Uterus (tissue), 4 donors: ENCODE results near the gene POU3F3. TPM values are rescaled to one million over a fixed set of nuclear protein-coding genes. Genes with fewer than 3 reads are reported as not detected.

Experiments
- DNase-seq, 2 donors: peaks; one replicate each; pipeline ENCODE4 v3.0.0-alpha.2; 2019 to 2020
- H3K27ac ChIP-seq, 2 donors: fragments of 200-600 bp; sonication (generic); 1 replicate in 1 of 2; 2 replicates in 1 of 2; pipeline ENCODE4 v1.5.1; 2016 to 2018
- H3K27me3 ChIP-seq, 2 donors: fragments of 200-600 bp; sonication (generic); one replicate each; pipeline ENCODE4 v1.5.1; 2018 to 2019; ENCODE audit warnings: control low read depth in 1 of 2
- H3K36me3 ChIP-seq, 2 donors: fragments of 200-600 bp; sonication (generic); one replicate each; pipeline ENCODE4 v1.5.1; 2019; ENCODE audit warnings: control low read depth in 1 of 2
- H3K4me1 ChIP-seq, 2 donors: fragments of 200-600 bp; sonication (generic); one replicate each; pipeline ENCODE4 v1.5.1; 2018 to 2019; ENCODE audit warnings: control low read depth in 1 of 2
- H3K4me3 ChIP-seq, 2 donors: fragments of 200-600 bp; sonication (generic); 1 replicate in 1 of 2; 2 replicates in 1 of 2; pipeline ENCODE4 v1.5.1; 2018 to 2019; ENCODE audit warnings: mild to moderate bottlenecking in 1 of 2
- H3K9me3 ChIP-seq, 2 donors: fragments of 200-600 bp; sonication (generic); one replicate each; pipeline ENCODE4 v1.5.1; 2019; ENCODE audit warnings: control low read depth in 1 of 2
- CTCF ChIP-seq, 4 experiments: fragments of 200-600 bp in 2 of 4; fragments of 450-650 bp in 2 of 4; sonication (generic) in 2 of 4; IDR thresholded peaks; one replicate each; pipeline ENCODE4 v1.5.1; 2016 to 2019; ENCODE audit warnings: antibody characterized with exemption in 4 of 4, mild to moderate bottlenecking in 2 of 4, moderate library complexity in 1 of 4
- POLR2A ChIP-seq, 2 donors: fragments of 450-650 bp; IDR thresholded peaks; one replicate each; pipeline ENCODE4 v1.6.1; 2016; ENCODE audit warnings: antibody characterized with exemption in 2 of 2, mild to moderate bottlenecking in 1 of 2, moderate library complexity in 1 of 2
- intact Hi-C: fragments of 100-400 bp; cut with DNase I; formaldehyde crosslinking; loops from one replicate; pipeline ENCODE4 v1.15.1; 2023; ENCODE audit warnings: low total_unique reads
- total RNA-seq, 4 donors: library from RNA; depleted of rRNA in 3 of 4; stranded (reverse); fragments of >200 nt in 3 of 4; gene quantifications; one replicate each; pipeline versions ENCODE4 v1.1.0 to v1.2.4, GENCODE V29; 2014 to 2023
- donor health status: DM: yes; HTN: yes; CAD: no.

POU3F3 gene
- total RNA-seq, 4 donors from 2014 or later: 0.18 TPM; not detected in 3

GRCh38 chr2:104848526-104848925 lies 5.4 kb upstream of the POU3F3 start:
- Histone ChIP-seq H3K4me3 (no peak overlapping the region), H3K36me3 (no peaks in the 10 kb centered on the region), H3K27me3 (peaks cover 8 to 85% of the 10 kb centered on the region in 2 donors), H3K27ac (no peak overlapping the region), H3K4me1 (peaks cover 0 to 16% of the 10 kb centered on the region in 2 donors), H3K9me3 (no peaks in the 10 kb centered on the region)
- no peak for DNase-seq
- intact Hi-C loops: no loop called here
- no peak for TF ChIP-seq POLR2A (IDR thresholded peaks at IDR 0.05)
- no peak for TF ChIP-seq CTCF (IDR thresholded peaks at IDR 0.05)

GRCh38 chr2:104849101-104849500 lies 4.8 kb upstream of the POU3F3 start:
- Histone ChIP-seq H3K27ac (no peak overlapping the region), H3K36me3 (no peaks in the 10 kb centered on the region), H3K4me1 (peaks cover 0 to 18% of the 10 kb centered on the region in 2 donors), H3K27me3 (peaks cover 9 to 85% of the 10 kb centered on the region in 2 donors), H3K9me3 (no peaks in the 10 kb centered on the region), H3K4me3 (no peak overlapping the region)
- DNase-seq: no peak
- no peak for TF ChIP-seq CTCF (IDR thresholded peaks at IDR 0.05)
- TF ChIP-seq POLR2A (IDR thresholded peaks at IDR 0.05): no peak
- intact Hi-C loops: no loop called here

- no peak for DNase-seq
- no peak overlapping the region for H3K4me3 ChIP-seq
- no peak overlapping the region for H3K27ac ChIP-seq
- H3K36me3 ChIP-seq: no peaks in the 10 kb centered on the region
- peaks cover 0 to 12% of the 10 kb centered on the region in 2 donors for H3K4me1 ChIP-seq
- intact Hi-C loops: no loop called here
- peaks cover 11 to 80% of the 10 kb centered on the region in 2 donors for H3K27me3 ChIP-seq
- TF ChIP-seq CTCF (IDR thresholded peaks at IDR 0.05): peak in 3 of 4 experiments; percentile 34 to 52 (median 51)
- TF ChIP-seq POLR2A (IDR thresholded peaks at IDR 0.05): no peak
- H3K9me3 ChIP-seq: no peaks in the 10 kb centered on the region
Observed at GRCh38 chr2:104849618-104850141, 4.2 kb upstream of the POU3F3 start.

GRCh38 chr2:104850361-104851290 lies 3.3 kb upstream of the POU3F3 start:
- Histone ChIP-seq H3K27me3 (peaks cover 14 to 71% of the 10 kb centered on the region in 2 donors), H3K27ac (no peak overlapping the region), H3K36me3 (no peaks in the 10 kb centered on the region), H3K4me1 (peaks cover 0 to 12% of the 10 kb centered on the region in 2 donors), H3K9me3 (no peaks in the 10 kb centered on the region), H3K4me3 (no peak overlapping the region)
- intact Hi-C loops: no loop called here
- no peak for DNase-seq
- TF ChIP-seq POLR2A (IDR thresholded peaks at IDR 0.05) (no peak), CTCF (IDR thresholded peaks at IDR 0.05) (no peak)
